Heart right ventricle (tissue), 16 donors: ENCODE measurements around the gene UBE2D3. TPM values are rescaled to one million over a fixed set of nuclear protein-coding genes. Genes with fewer than 3 reads are reported as not detected.

Experiments used
- ATAC-seq, 8 donors: fragments of 200-7000 bp; cut with Tn5 transposase; one replicate each; pipeline ENCODE4 v1.9.1; 2020; ENCODE audit warnings: mild to moderate bottlenecking in 8 of 8, moderate library complexity in 8 of 8, moderate number of reproducible peaks in 1 of 8
- DNase-seq, 2 donors: peaks; one replicate each; pipeline ENCODE4 v3.0.0-alpha.2; 2020
- H3K27ac ChIP-seq, 10 donors: fragments of 200-600 bp; sonication (generic) in 2 of 10; one replicate each; pipeline versions ENCODE4 v1.5.0 to v1.8.0; 2020 to 2022; ENCODE audit warnings: mild to moderate bottlenecking in 3 of 10
- H3K27me3 ChIP-seq, 7 donors: fragments of 200-600 bp; one replicate each; pipeline ENCODE4 v1.8.0; 2021 to 2022; ENCODE audit warnings: mild to moderate bottlenecking in 2 of 7
- H3K36me3 ChIP-seq, 9 donors: fragments of 200-600 bp; sonication (generic) in 1 of 9; one replicate each; pipeline versions ENCODE4 v1.5.0 to v1.8.0; 2020 to 2022; ENCODE audit warnings: mild to moderate bottlenecking in 2 of 9
- H3K4me1 ChIP-seq, 9 donors: fragments of 200-600 bp; sonication (generic) in 1 of 9; one replicate each; pipeline versions ENCODE4 v1.5.0 to v1.8.0; 2020 to 2022; ENCODE audit warnings: mild to moderate bottlenecking in 4 of 9
- H3K4me3 ChIP-seq, 10 donors: fragments of 200-600 bp; sonication (generic) in 2 of 10; one replicate each; pipeline versions ENCODE4 v1.5.0 to v1.8.0; 2020 to 2022; ENCODE audit warnings: mild to moderate bottlenecking in 7 of 10, moderate library complexity in 2 of 10
- H3K9me3 ChIP-seq, 11 donors: fragments of 200-600 bp in 10 of 11; sonication (generic) in 2 of 11; one replicate each; pipeline versions ENCODE4 v1.5.0 to v1.8.0; 2013 to 2022; ENCODE audit warnings: mild to moderate bottlenecking in 2 of 11, control low read depth in 1 of 11, moderate library complexity in 1 of 11
- WGBS, 2 donors: extraction: QIAGEN DNeasy Blood & Tissue Kit; methylation state at CpG; one replicate each; pipeline ENCODE4 v1.1.7; 2013; ENCODE audit warnings: inconsistent platforms in 1 of 2; 5-methylcytosine and 5-hydroxymethylcytosine counted together
- intact Hi-C, 10 donors: fragments of 100-400 bp; cut with DNase I; formaldehyde crosslinking; loops; one replicate each; pipeline versions ENCODE4 v1.11.1 to v1.14.2; 2022
- polyA plus RNA-seq, 2 donors: library from polyadenylated mRNA; stranded (reverse); fragments of 200-250 nt; gene quantifications; one replicate each; pipeline ENCODE4 v1.2.3, GENCODE V29; 2013
- total RNA-seq, 10 donors: library from RNA; stranded (reverse); fragmentation: NEBNext Ultra II Directional in 3 of 10; extraction: Animal tissue kit (Norgen Biotek cat#: 25700) in 3 of 10; gene quantifications; one replicate each; pipeline versions ENCODE4 v1.2.1 to v1.2.4, GENCODE V29; 2021 to 2023
- TF ChIP-seq, protein P1 (sequence below), 9 donors: fragments of 200-600 bp; sonication (generic) in 2 of 9; IDR thresholded peaks; one replicate each; pipeline versions ENCODE4 v1.5.0 to v1.8.0; 2021 to 2022; ENCODE audit warnings: antibody characterized with exemption in 9 of 9, mild to moderate bottlenecking in 5 of 9, moderate library complexity in 1 of 9
- donor health status: Arrhythmogenic right ventricular cardiomyopathy.
- donor health status: ischemic (EF 13 %, LVEDD 7.1; RV severe dilation, severe dysfunction).
- donor health status: healthy with polysubstance abuse.
- donor health status: DM: no; HTN: yes; CAD: no.
- donor health status: DM: no; HTN: no; CAD: no.
- donor health status: ischemic (EF 25% LVEDD 6.9; RV normal size, moderate dysfunction).
- donor health status: ischemic (EF 25% LVEDD 5.7; RV mildly dilated, moderate dysfunction).
- donor health status: healthy.
- donor health status: DM: yes; HTN: yes; CAD: no.
- donor health status: Ischemic cardiomyopathy.
- donor health status: ischemic (EF 35%, LVEDD 5.7; RV mildly dilated, moderate dysfunction).
- donor health status: nonischemic (EF 11% LVEDD 7.7; RV severe dilation, severe dysfunction).
- donor health status: DM: yes; HTN: yes; CAD: no.
- donor health status: PGD.
- donor health status: ischemic (EF 29% LVEDD 5.4; RV normal size, mild dysfunction).
- donor health status: nonischemic (EF 23%, LVEDD 6.1; RV moderate dilation, normal function).

UBE2D3 gene
- total and polyA plus RNA-seq, 12 donors = 99.3 to 297 (median 247) TPM

DNA sequence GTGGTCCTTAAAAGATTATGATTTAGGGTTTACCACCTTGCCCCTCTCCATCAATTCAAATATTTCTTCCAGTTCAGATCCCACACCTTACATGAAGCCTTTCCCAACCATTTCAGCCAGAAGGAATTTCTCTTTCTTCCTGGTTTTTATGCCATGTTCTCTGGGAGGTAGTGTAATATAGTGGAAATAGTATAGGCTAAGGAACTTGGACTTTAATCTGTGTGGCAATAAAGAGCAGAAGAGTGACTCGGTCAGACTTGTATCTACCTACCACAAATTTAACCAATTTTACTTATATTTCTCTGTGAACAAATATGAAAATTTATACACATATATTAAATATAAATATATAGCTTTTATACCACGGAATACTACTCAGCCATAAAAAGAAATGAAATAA is 23.0 kb upstream of the UBE2D3 start:
- Histone ChIP-seq H3K27ac (no peak overlapping the region), H3K36me3 (no peaks in the 10 kb centered on the region), H3K4me3 (no peak overlapping the region), H3K27me3 (no peaks in the 10 kb centered on the region), H3K9me3 (no peaks in the 10 kb centered on the region), H3K4me1 (no peaks in the 10 kb centered on the region)
- 97% methylated on average over 2 of the region's 2 CpGs for WGBS, 2 donors
- ATAC-seq (no peak), DNase-seq (no peak)
- intact Hi-C loops = no loop called here
- TF ChIP-seq, protein P1, sequence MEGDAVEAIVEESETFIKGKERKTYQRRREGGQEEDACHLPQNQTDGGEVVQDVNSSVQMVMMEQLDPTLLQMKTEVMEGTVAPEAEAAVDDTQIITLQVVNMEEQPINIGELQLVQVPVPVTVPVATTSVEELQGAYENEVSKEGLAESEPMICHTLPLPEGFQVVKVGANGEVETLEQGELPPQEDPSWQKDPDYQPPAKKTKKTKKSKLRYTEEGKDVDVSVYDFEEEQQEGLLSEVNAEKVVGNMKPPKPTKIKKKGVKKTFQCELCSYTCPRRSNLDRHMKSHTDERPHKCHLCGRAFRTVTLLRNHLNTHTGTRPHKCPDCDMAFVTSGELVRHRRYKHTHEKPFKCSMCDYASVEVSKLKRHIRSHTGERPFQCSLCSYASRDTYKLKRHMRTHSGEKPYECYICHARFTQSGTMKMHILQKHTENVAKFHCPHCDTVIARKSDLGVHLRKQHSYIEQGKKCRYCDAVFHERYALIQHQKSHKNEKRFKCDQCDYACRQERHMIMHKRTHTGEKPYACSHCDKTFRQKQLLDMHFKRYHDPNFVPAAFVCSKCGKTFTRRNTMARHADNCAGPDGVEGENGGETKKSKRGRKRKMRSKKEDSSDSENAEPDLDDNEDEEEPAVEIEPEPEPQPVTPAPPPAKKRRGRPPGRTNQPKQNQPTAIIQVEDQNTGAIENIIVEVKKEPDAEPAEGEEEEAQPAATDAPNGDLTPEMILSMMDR (IDR thresholded peaks at IDR 0.05) = no peak

DNA sequence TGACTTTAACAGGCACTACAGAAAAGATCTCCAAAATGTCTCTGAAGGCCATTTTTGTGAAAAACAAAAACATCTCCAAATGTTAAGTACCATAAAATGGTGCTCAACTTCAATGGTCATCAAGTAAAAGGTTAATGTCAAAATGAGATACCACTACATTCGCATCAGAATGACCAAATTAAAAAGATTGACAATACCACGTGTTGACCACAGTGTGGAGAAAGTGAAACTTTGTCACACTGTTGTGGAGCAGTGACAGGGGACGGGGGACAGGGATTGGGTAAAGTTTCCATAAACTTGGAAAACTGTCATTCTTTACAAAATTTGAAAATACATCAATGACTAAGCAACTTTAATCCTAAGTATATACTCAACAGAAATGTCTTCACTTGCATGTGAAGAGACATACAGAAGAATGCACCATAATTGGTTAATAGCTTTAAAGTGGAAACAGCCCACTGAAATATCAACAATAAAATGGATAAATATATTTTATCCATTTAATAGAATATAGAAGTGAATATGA is 22.3 kb upstream of the UBE2D3 start:
- no peak overlapping the region for H3K4me3 ChIP-seq
- DNase-seq = no peak
- TF ChIP-seq, protein P1 (IDR thresholded peaks at IDR 0.05) = no peak
- H3K27me3 ChIP-seq = no peaks in the 10 kb centered on the region
- H3K36me3 ChIP-seq = no peaks in the 10 kb centered on the region
- intact Hi-C loops = loop anchor here in 1 of 10 donors (10.0 kb wide), 1 partner anchor 155 kb away; no protein-coding TSS in a partner anchor
- no peaks in the 10 kb centered on the region for H3K9me3 ChIP-seq
- H3K27ac ChIP-seq = no peak overlapping the region
- 81 to 85% methylated on average over 3 of the region's 3 CpGs for WGBS, 2 donors
- H3K4me1 ChIP-seq = no peaks in the 10 kb centered on the region
- no peak for ATAC-seq

DNA sequence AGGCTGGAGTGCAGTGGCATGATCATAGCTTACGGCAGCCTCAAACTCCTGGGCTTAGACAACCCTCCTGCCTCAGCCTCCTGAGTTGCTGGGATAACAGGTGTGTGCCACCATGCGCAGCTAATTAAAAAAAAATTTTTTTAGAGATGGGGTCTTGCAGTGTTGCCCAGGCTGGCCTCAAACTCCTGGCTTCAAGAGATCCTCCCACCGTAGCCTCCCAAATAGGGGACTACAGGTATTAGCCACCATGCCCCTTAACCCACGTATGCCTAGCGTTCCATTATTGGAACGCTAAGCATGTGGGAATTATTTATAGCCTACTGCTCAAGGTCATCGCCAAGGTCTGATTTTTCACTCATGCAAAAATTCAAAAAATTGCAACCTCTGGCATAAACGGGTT is 20.3 kb upstream of the UBE2D3 start:
- 92 to 96% methylated on average over 8 of the region's 8 CpGs for WGBS, 2 donors

DNA sequence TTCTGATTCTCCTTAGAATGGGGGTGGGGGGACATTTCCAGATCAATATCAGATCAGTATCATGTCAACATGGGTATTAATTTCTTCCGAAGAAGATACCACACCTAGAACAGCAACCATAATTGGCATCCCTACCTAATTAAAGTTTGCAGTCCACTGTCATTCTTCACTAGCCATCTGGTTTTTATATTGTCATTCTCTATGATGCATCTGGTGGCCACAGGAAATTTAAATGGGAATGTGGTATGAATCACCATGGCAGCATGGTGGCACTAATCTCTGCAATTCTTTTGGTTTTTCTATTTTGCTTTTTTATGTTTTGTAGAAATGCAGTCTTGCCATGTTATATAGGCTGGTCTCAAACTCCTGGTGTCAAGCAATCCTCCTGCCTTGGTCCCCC is 16.6 kb upstream of the UBE2D3 start:
- Histone ChIP-seq H3K27me3 (no peaks in the 10 kb centered on the region), H3K4me3 (no peak overlapping the region), H3K4me1 (no peaks in the 10 kb centered on the region), H3K9me3 (no peaks in the 10 kb centered on the region), H3K36me3 (peaks cover 0 to 15% (median 0%) of the 10 kb centered on the region in 9 donors), H3K27ac (no peak overlapping the region)
- ATAC-seq = no peak
- TF ChIP-seq, protein P1 (IDR thresholded peaks at IDR 0.05) = no peak
- intact Hi-C loops = loop anchor here in 1 of 10 donors (10.0 kb wide), 1 partner anchor 161 kb away; no protein-coding TSS in a partner anchor
- DNase-seq = no peak
- 94 to 95% methylated on average over 1 of the region's 1 CpG for WGBS, 2 donors

More for the DNA sequence above, 20.3 kb upstream of the UBE2D3 start:
- Histone ChIP-seq H3K4me1 (no peaks in the 10 kb centered on the region), H3K27ac (no peak overlapping the region), H3K9me3 (no peaks in the 10 kb centered on the region), H3K27me3 (no peaks in the 10 kb centered on the region), H3K36me3 (no peaks in the 10 kb centered on the region), H3K4me3 (no peak overlapping the region)
- DNase-seq = no peak
- TF ChIP-seq, protein P1 (IDR thresholded peaks at IDR 0.05) = no peak
- ATAC-seq = no peak
- intact Hi-C loops = loop anchor here in 1 of 10 donors (10.0 kb wide), 1 partner anchor 157 kb away; no protein-coding TSS in a partner anchor
